Measurements from ENCODE around the gene MIR17HG.
"Not testable (repeated sequence)": the region's sequence is repeated elsewhere in the genome, so short reads cannot be mapped to it uniquely, and the experiment has no call there.

The MIR17HG gene

GRCh38 chr13:91347996-91348905 lies 764 bp downstream of the MIR17HG start:
- DNase-seq (ENCODE audit: low read depth in 2 of 2), result no peak

- DNase-seq (ENCODE audit: low read depth in 2 of 2), result peak; percentile 65 to 66
Measured at GRCh38 chr13:91348906-91349435, 1.5 kb downstream of the MIR17HG start.

GRCh38 chr13:91349992-91350911 lies 2.8 kb downstream of the MIR17HG start:
- no peak for DNase-seq (ENCODE audit: low read depth in 2 of 2)

- DNase-seq (ENCODE audit: low read depth in 2 of 2), result no peak
Measured at GRCh38 chr13:91351123-91351522, 3.6 kb downstream of the MIR17HG start.

- DNase-seq (ENCODE audit: low read depth in 2 of 2), result no peak
Measured at GRCh38 chr13:91351980-91352379, 4.5 kb downstream of the MIR17HG start.

GRCh38 chr13:91352891-91353290 lies 5.4 kb downstream of the MIR17HG start:
- not testable (repeated sequence) for DNase-seq (ENCODE audit: low read depth in 2 of 2)

- DNase-seq (ENCODE audit: low read depth in 2 of 2), result no peak
Measured at GRCh38 chr13:91353494-91353893, 6.0 kb downstream of the MIR17HG start.

- DNase-seq (ENCODE audit: low read depth in 2 of 2), result no peak
Measured at GRCh38 chr13:91355099-91355825, 7.8 kb downstream of the MIR17HG start.

- no peak for DNase-seq (ENCODE audit: low read depth in 2 of 2)
Measured at GRCh38 chr13:91355826-91356710, 8.6 kb downstream of the MIR17HG start.

- no peak for DNase-seq (ENCODE audit: low read depth in 2 of 2)
Measured at GRCh38 chr13:91356919-91357612, 9.6 kb downstream of the MIR17HG start.

- no peak for DNase-seq (ENCODE audit: low read depth in 2 of 2)
Measured at GRCh38 chr13:91357613-91358386, 10.3 kb downstream of the MIR17HG start.

GRCh38 chr13:91358387-91358782 lies 10.9 kb downstream of the MIR17HG start:
- DNase-seq (ENCODE audit: low read depth in 2 of 2), result no peak

GRCh38 chr13:91359111-91359510 lies 11.6 kb downstream of the MIR17HG start:
- no peak for DNase-seq (ENCODE audit: low read depth in 2 of 2)

GRCh38 chr13:91359631-91360030 lies 12.1 kb downstream of the MIR17HG start:
- DNase-seq (ENCODE audit: low read depth in 2 of 2), result no peak

- no peak for DNase-seq (ENCODE audit: low read depth in 2 of 2)
Measured at GRCh38 chr13:91360246-91360751, 12.8 kb downstream of the MIR17HG start.

- DNase-seq (ENCODE audit: low read depth in 2 of 2), result no peak
Measured at GRCh38 chr13:91361755-91362271, 14.3 kb downstream of the MIR17HG start.

- no peak for DNase-seq (ENCODE audit: low read depth in 2 of 2)
Measured at GRCh38 chr13:91362908-91363307, 15.4 kb downstream of the MIR17HG start.

- no peak for DNase-seq (ENCODE audit: low read depth in 2 of 2)
Measured at GRCh38 chr13:91368101-91368500, 20.6 kb downstream of the MIR17HG start.
